Tibial nerve (tissue), 4 donors: Measurements from ENCODE around the gene CKS1B. TPM values are rescaled to one million over a fixed set of nuclear protein-coding genes. Genes with fewer than 3 reads are reported as not detected.
A peak's percentile ranks its signal among the peaks of the same experiment; 100 is the strongest.

Experiments used
- DNase-seq, 2 donors: peaks; one replicate each; pipeline ENCODE4 v3.0.0-alpha.2; 2019; ENCODE audit warnings: low spot score in 2 of 2
- H3K27ac ChIP-seq, 4 donors: fragments of 200-600 bp; sonication (generic) in 3 of 4; one replicate each; pipeline ENCODE4 v1.5.1; 2017 to 2019; ENCODE audit warnings: mild to moderate bottlenecking in 1 of 4
- H3K27me3 ChIP-seq, 2 donors: fragments of 200-600 bp; sonication (generic) in 1 of 2; one replicate each; pipeline versions ENCODE4 v1.5.1 to v1.6.0; 2017 to 2019
- H3K36me3 ChIP-seq, 3 donors: fragments of 200-600 bp; sonication (generic); one replicate each; pipeline ENCODE4 v1.5.1; 2018 to 2019
- H3K4me1 ChIP-seq, 4 donors: fragments of 200-600 bp; sonication (generic) in 3 of 4; one replicate each; pipeline ENCODE4 v1.5.1; 2017 to 2019
- H3K4me3 ChIP-seq, 4 donors: fragments of 200-600 bp; sonication (generic) in 3 of 4; one replicate each; pipeline ENCODE4 v1.5.1; 2017 to 2019; ENCODE audit warnings: mild to moderate bottlenecking in 1 of 4, moderate library complexity in 1 of 4
- H3K9me3 ChIP-seq, 4 donors: fragments of 200-600 bp; sonication (generic) in 3 of 4; one replicate each; pipeline ENCODE4 v1.5.1; 2017 to 2019
- CTCF ChIP-seq, 5 experiments: fragments of 200-600 bp in 3 of 5; fragments of 450-650 bp in 2 of 5; sonication (generic) in 3 of 5; IDR thresholded peaks; one replicate each; pipeline ENCODE4 v1.5.1; 2016 to 2019; ENCODE audit warnings: antibody characterized with exemption in 5 of 5, mild to moderate bottlenecking in 3 of 5, moderate library complexity in 2 of 5
- EP300 ChIP-seq, 2 donors: sonication (generic); formaldehyde crosslinking; IDR thresholded peaks; one replicate each; pipeline ENCODE4 v1.6.1; 2017; ENCODE audit warnings: antibody characterized with exemption in 2 of 2, mild to moderate bottlenecking in 1 of 2
- POLR2A ChIP-seq, 2 donors: fragments of 450-650 bp; IDR thresholded peaks; one replicate each; pipeline ENCODE4 v1.6.1; 2017; ENCODE audit warnings: antibody characterized with exemption in 2 of 2, mild to moderate bottlenecking in 2 of 2, moderate library complexity in 2 of 2
- WGBS, 2 donors: methylation state at CpG; one replicate each; pipeline ENCODE4 v1.1.5; 2018; 5-methylcytosine and 5-hydroxymethylcytosine counted together
- total RNA-seq, 4 donors: library from RNA; depleted of rRNA; stranded (reverse); fragments of >200 nt; gene quantifications; one replicate each; pipeline ENCODE4 v1.1.0, GENCODE V29; 2016

The CKS1B gene
- total RNA-seq, 4 donors from 2014 or later: 35.2 to 40.5 (median 37.3) TPM

DNA sequence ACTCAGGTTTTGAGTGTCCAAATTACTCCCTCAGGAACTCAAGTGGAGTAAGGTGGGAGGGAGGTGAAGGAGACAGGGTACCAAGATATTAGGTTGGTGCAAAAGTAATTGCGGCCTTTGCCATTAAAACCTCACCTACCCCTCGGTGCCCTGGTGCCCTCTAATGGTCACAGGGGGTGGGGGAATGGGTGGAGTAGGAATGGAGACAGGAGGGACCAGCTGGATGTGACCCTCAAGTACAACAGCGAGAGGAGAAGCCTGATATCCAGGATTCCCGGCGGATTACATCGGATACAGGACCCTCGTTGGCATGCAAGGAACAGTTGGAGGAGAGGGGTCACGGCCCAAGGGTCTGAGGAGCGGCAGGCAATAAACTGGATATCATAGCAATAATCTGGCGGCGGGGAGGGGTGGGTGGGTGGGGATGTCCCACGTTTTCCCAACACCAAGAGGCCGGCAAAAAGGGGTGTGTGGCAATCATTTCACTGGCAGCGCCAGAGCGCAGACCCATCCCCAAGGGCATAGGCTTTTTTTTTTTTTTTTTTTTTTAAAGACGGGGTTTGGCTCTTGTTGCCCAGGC, 23.8 kb downstream of the CKS1B start:
- H3K9me3 ChIP-seq: no peaks in the 10 kb centered on the region
- DNase-seq: no peak
- H3K4me3 ChIP-seq: no peak overlapping the region
- peaks cover 0 to 36% (median 13%) of the 10 kb centered on the region in 4 donors for H3K4me1 ChIP-seq
- H3K27me3 ChIP-seq: no peaks in the 10 kb centered on the region
- peaks cover 0 to 3% (median 0%) of the 10 kb centered on the region in 3 donors for H3K36me3 ChIP-seq
- no peak overlapping the region for H3K27ac ChIP-seq
- 74 to 76% methylated on average over 16 of the region's 16 CpGs for WGBS, 2 donors
- TF ChIP-seq POLR2A (IDR thresholded peaks at IDR 0.05): no peak
- no peak for TF ChIP-seq EP300 (IDR thresholded peaks at IDR 0.05)
- TF ChIP-seq CTCF (IDR thresholded peaks at IDR 0.05): no peak

DNA sequence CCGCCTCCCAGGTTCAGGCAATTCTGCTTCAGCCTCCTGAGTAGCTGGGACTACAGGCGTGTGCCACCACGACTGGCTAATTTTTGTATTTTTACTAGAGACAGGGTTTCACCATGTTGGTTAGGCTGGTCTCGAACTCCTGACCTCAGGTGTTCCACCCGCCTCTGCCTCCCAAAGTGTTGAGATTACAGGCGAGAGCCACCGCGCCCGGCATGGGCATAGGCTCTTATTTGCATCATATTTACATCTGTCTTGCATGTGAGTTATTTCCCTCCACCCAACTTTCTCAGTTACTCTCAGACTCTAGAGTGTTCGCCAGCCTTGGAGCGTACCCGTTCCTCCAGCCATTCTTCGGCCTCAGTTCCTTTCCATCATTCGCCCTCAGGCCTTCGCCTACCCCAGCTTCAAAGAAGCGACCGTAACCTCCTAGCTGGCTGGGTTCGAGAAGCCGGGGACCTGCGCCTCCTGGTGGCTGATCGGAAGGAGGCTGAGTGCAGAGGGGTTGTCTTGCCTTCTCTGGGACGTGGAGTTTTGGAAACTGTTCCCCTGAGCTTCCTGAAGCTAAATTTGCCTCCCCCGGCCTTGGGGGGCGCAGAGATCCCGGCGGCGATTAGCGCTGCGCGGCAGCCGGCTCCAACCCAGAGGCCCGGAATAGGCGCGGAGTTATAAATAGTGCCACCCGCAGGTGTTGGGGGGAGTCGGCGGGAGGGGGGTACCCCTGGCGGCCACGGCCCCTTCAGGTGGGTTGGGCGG, 24.5 kb downstream of the CKS1B start:
- TF ChIP-seq CTCF (IDR thresholded peaks at IDR 0.05): peak; percentile 66 to 87 (median 87)
- TF ChIP-seq POLR2A (IDR thresholded peaks at IDR 0.05): no peak
- peak in 1 of 2 donors; percentile 38 for TF ChIP-seq EP300 (IDR thresholded peaks at IDR 0.05)
- Histone ChIP-seq H3K9me3 (no peaks in the 10 kb centered on the region), H3K36me3 (no peaks in the 10 kb centered on the region), H3K4me1 (peaks cover 0 to 38% (median 14%) of the 10 kb centered on the region in 4 donors), H3K27me3 (no peaks in the 10 kb centered on the region), H3K4me3 (peak overlapping the region; percentile 58 to 94 (median 78)), H3K27ac (peak overlapping the region; percentile 88 to 99 (median 98))
- DNase-seq: no peak
- WGBS, 2 donors: 15% methylated on average over 37 to 38 of the region's 40 CpGs

DNA sequence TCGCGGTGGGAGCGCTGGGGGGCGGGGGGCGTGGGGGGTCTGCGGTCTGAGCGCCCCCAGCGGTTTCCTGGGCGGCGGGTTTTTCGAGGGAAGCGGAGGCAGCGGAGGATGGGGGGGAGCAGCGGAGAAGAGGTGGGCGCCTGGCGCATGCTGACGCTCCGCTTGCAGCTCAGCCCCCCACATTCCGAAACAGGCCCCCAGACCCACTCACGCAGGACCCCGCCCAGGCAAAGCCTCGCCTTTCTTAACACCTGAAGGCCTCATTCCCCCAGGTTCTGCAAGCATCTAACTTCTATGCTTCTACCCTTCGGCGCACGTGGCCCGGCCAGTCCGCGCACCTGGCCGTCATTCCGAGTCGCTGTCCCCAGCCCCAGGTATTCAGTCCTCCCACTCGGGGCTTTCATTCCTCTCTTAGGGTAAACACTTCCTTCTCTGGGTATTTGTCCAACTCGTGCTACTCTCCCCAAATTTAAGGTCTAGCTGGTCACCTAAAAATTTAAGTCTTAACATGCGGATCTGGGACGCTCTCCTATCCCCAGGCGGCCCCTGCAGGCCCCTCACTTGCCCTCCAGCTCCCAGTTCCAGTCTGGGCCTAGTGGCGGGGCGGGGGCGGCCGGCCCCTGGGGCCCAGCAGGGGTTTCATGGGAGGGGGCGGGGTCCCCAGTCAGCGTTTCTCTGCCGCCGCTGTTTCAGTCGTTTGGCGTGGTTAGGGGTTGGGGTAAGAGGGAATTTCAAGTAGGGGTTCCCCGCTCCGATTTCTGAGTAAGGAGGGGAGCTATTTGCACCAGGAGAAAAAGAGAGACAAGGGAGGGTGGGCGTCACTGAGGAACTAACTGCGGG, 25.3 kb downstream of the CKS1B start:
- DNase-seq: no peak
- no peak for TF ChIP-seq POLR2A (IDR thresholded peaks at IDR 0.05)
- peak in 1 of 5 experiments; percentile 16 for TF ChIP-seq CTCF (IDR thresholded peaks at IDR 0.05)
- Histone ChIP-seq H3K27ac (peak overlapping the region; percentile 88 to 99 (median 98)), H3K36me3 (no peaks in the 10 kb centered on the region), H3K4me1 (peaks cover 0 to 46% (median 22%) of the 10 kb centered on the region in 4 donors), H3K4me3 (peak overlapping the region; percentile 58 to 94 (median 78)), H3K9me3 (no peaks in the 10 kb centered on the region), H3K27me3 (no peaks in the 10 kb centered on the region)
- 1 to 3% methylated on average over 34 to 49 of the region's 50 CpGs for WGBS, 2 donors

- Histone ChIP-seq H3K27me3 (no peaks in the 10 kb centered on the region), H3K4me3 (peak overlapping the region; percentile 58 to 94 (median 78)), H3K27ac (peak overlapping the region; percentile 88 to 99 (median 98)), H3K4me1 (peaks cover 0 to 51% (median 27%) of the 10 kb centered on the region in 4 donors), H3K9me3 (no peaks in the 10 kb centered on the region), H3K36me3 (no peaks in the 10 kb centered on the region)
- 2% methylated on average over 12 to 13 of the region's 13 CpGs for WGBS, 2 donors
- no peak for TF ChIP-seq EP300 (IDR thresholded peaks at IDR 0.05)
- no peak for TF ChIP-seq POLR2A (IDR thresholded peaks at IDR 0.05)
- TF ChIP-seq CTCF (IDR thresholded peaks at IDR 0.05): no peak
- DNase-seq: no peak
Observed at GRCh38 chr1:155000411-155000725, 25.9 kb downstream of the CKS1B start.
